ENCODE results near the gene CFAP46.

GRCh38 chr10:132955479-132955878 is 13.1 kb upstream of the CFAP46 start:
- no peak for TF ChIP-seq EZH2 (IDR thresholded peaks at IDR 0.05; ENCODE audit: borderline replicate concordance, low read length)
- TF ChIP-seq CTCF (conservative IDR thresholded peaks at IDR 0.05 in 1 of 2, IDR thresholded peaks at IDR 0.05 in 1 of 2; ENCODE audit: extremely low read depth in 1 of 2, insufficient read depth in 1 of 2, low read depth in 1 of 2, low read length in 2 of 2) = no peak
